SK-N-SH (cell line): ENCODE results near the gene ZBTB26. TPM values are rescaled to one million over a fixed set of nuclear protein-coding genes. Genes with fewer than 3 reads are reported as not detected.
"Not testable (repeated sequence)": the region's sequence is repeated elsewhere in the genome, so short reads cannot be mapped to it uniquely, and the experiment has no call there.

ENCODE experiments used
- CTCF ChIA-PET: fragments of 300-600, 350-600 bp; formaldehyde crosslinking; extraction: SDS; loops from one replicate; lab custom pipeline; 2021; lab: Yijun Ruan, JAX
- POLR2A ChIA-PET: fragments of 350-600 bp; sonication (Branson Sonifier 250); formaldehyde crosslinking; extraction: SDS; loops from one replicate; lab custom pipeline; 2020; ENCODE audit warnings: antibody characterized with exemption, inconsistent platforms; lab: Yijun Ruan, JAX
- DNase-seq: peaks from one replicate; pipeline ENCODE4 v3.0.0; 2012
- H2AFZ ChIP-seq: fragments of 200-600 bp; sonication (generic); 2 replicates; pipeline ENCODE4 v1.8.1; 2016; ENCODE audit warnings: antibody characterized with exemption, mild to moderate bottlenecking, low read depth
- H3F3A ChIP-seq: fragments of 200-600 bp; sonication (generic); replicated peaks from 2 replicates; pipeline ENCODE3; 2016; ENCODE audit warnings: antibody characterized with exemption, mild to moderate bottlenecking; ENCODE audit not compliant: insufficient read depth
- H3K27ac ChIP-seq, 2 experiments: fragments of 200-500 bp in 1 of 2; fragments of 200-600 bp in 1 of 2; sonication (Bioruptor generic) in 1 of 2; sonication (generic), shearing (Covaris generic) in 1 of 2; 2 replicates each; pipeline versions ENCODE4 v1.5.1 to v1.6.1; 2014 to 2016; ENCODE audit warnings: low read depth in 2 of 2, inconsistent platforms in 1 of 2, low read length in 1 of 2, mild to moderate bottlenecking in 1 of 2, mixed read lengths in 1 of 2
- H3K27me3 ChIP-seq: fragments of 200-600 bp; sonication (generic), shearing (Covaris generic); 2 replicates; pipeline ENCODE4 v1.6.1; 2016; ENCODE audit warnings: mixed run types; ENCODE audit not compliant: insufficient read depth
- H3K36me3 ChIP-seq, 2 experiments: fragments of 200-500 bp in 1 of 2; fragments of 200-600 bp in 1 of 2; sonication (Bioruptor generic) in 1 of 2; sonication (generic) in 1 of 2; replicated peaks in 1 of 2; 2 replicates each; pipeline versions ENCODE3 to v1.5.1; 2014 to 2016; ENCODE audit warnings: low read length in 1 of 2, mild to moderate bottlenecking in 1 of 2; ENCODE audit not compliant: insufficient read depth in 2 of 2, control insufficient read depth in 1 of 2
- H3K4me1 ChIP-seq, 2 experiments: fragments of 200-500 bp in 1 of 2; fragments of 200-600 bp in 1 of 2; sonication (Bioruptor generic) in 1 of 2; sonication (generic), shearing (Covaris generic) in 1 of 2; 2 replicates each; pipeline versions ENCODE4 v1.5.1 to v1.6.1; 2014 to 2016; ENCODE audit warnings: low read depth in 1 of 2, low read length in 1 of 2, mixed run types in 1 of 2; ENCODE audit not compliant: insufficient read depth in 2 of 2, control insufficient read depth in 1 of 2
- H3K4me2 ChIP-seq: fragments of 200-600 bp; sonication (generic), shearing (Covaris generic); 2 replicates; pipeline ENCODE4 v1.6.1; 2017; ENCODE audit warnings: mixed run types
- H3K4me3 ChIP-seq, 2 experiments: fragments of 200-500 bp in 1 of 2; fragments of 200-600 bp in 1 of 2; sonication (Bioruptor generic) in 1 of 2; sonication (generic), shearing (Covaris generic) in 1 of 2; 2 replicates each; pipeline versions ENCODE4 v1.5.1 to v1.8.1; 2014 to 2016; ENCODE audit warnings: low read depth in 2 of 2, inconsistent platforms in 1 of 2, low read length in 1 of 2, mild to moderate bottlenecking in 1 of 2, mixed read lengths in 1 of 2, moderate library complexity in 1 of 2
- H3K79me2 ChIP-seq: fragments of 200-600 bp; sonication (generic); 2 replicates; pipeline ENCODE4 v1.8.1; 2017; ENCODE audit warnings: mild to moderate bottlenecking; ENCODE audit not compliant: insufficient read depth
- H3K9ac ChIP-seq: fragments of 200-600 bp; sonication (generic); 2 replicates; pipeline ENCODE4 v1.6.1; 2017; ENCODE audit warnings: mixed run types
- H3K9me2 ChIP-seq: fragments of 200-600 bp; sonication (generic); 2 replicates; pipeline ENCODE4 v1.6.1; 2017; ENCODE audit warnings: mixed run types
- H3K9me3 ChIP-seq: fragments of 200-600 bp; sonication (generic); 2 replicates; pipeline ENCODE4 v1.6.1; 2017; ENCODE audit warnings: mixed run types, mild to moderate bottlenecking, moderate library complexity
- H4K20me1 ChIP-seq: fragments of 200-600 bp; sonication (generic); 2 replicates; pipeline ENCODE4 v1.6.1; 2017; ENCODE audit warnings: mild to moderate bottlenecking, mixed run types; ENCODE audit not compliant: insufficient read depth
- CHD2 ChIP-seq: fragments of 150-350 bp; IDR thresholded peaks from 2 replicates; pipeline ENCODE4 v1.6.1; 2018; ENCODE audit warnings: low read length; ENCODE audit not compliant: partially characterized antibody
- EP300 ChIP-seq, 2 experiments: IDR thresholded peaks; 2 replicates each; pipeline versions ENCODE4 v1.4.0 to v1.6.1; 2012; ENCODE audit warnings: borderline replicate concordance in 1 of 2, low read depth in 1 of 2, low read length in 1 of 2
- EZH2phosphoT487 ChIP-seq: fragments of 200-600 bp; sonication (generic); IDR thresholded peaks from 2 replicates; pipeline ENCODE4 v1.6.1; 2017; ENCODE audit warnings: low read depth, mixed run types, mild to moderate bottlenecking, antibody characterized with exemption, moderate library complexity, borderline replicate concordance
- FOSL2 ChIP-seq: IDR thresholded peaks from 2 replicates; pipeline ENCODE4 v1.4.0; 2012; ENCODE audit warnings: low read depth, mild to moderate bottlenecking, moderate library complexity, borderline replicate concordance
- FOXJ3 ChIP-seq: sonication (generic); formaldehyde crosslinking; IDR thresholded peaks from 2 replicates; pipeline ENCODE4 v1.5.1; 2020; ENCODE audit warnings: mild to moderate bottlenecking, missing genetic modification reagents
- FOXM1 ChIP-seq: IDR thresholded peaks from 2 replicates; pipeline ENCODE4 v1.4.0; 2012; ENCODE audit warnings: low read depth, mild to moderate bottlenecking
- MAX ChIP-seq: IDR thresholded peaks from 2 replicates; pipeline ENCODE4 v1.4.0; 2012; ENCODE audit warnings: low read depth
- NFIC ChIP-seq: IDR thresholded peaks from 2 replicates; pipeline ENCODE4 v1.4.0; 2012; ENCODE audit warnings: borderline replicate concordance
- PBX3 ChIP-seq: IDR thresholded peaks from 2 replicates; pipeline ENCODE4; 2012
- POLR2AphosphoS5 ChIP-seq: IDR thresholded peaks from 2 replicates; pipeline ENCODE4 v1.6.1; 2012; ENCODE audit warnings: low read depth, low read length
- RAD21 ChIP-seq: IDR thresholded peaks from 2 replicates; pipeline ENCODE4 v1.6.1; 2012; ENCODE audit warnings: mild to moderate bottlenecking, low read length
- REST ChIP-seq: IDR thresholded peaks from 2 replicates; pipeline ENCODE4 v1.6.1; 2012; ENCODE audit warnings: mild to moderate bottlenecking, low read depth, low read length, moderate library complexity
- SIN3A ChIP-seq: IDR thresholded peaks from 2 replicates; pipeline ENCODE4 v1.6.1; 2012; ENCODE audit warnings: low read depth, mild to moderate bottlenecking, low read length, moderate library complexity, borderline replicate concordance
- USF1 ChIP-seq: IDR thresholded peaks from 2 replicates; pipeline ENCODE4 v1.4.0; 2012; ENCODE audit warnings: low read depth, borderline replicate concordance
- USF2 ChIP-seq: fragments of 150-350 bp; IDR thresholded peaks from 2 replicates; pipeline ENCODE4 v1.6.1; 2017; ENCODE audit warnings: antibody characterized with exemption, low read length, low read depth, borderline replicate concordance
- WGBS: methylation state at CpG from one replicate; pipeline ENCODE4 v1.1.6; 2017; ENCODE audit warnings: low lambda C conversion rate; 5-methylcytosine and 5-hydroxymethylcytosine counted together
- polyA plus RNA-seq, 3 experiments: library from polyadenylated mRNA; depleted of rRNA; stranded (reverse); fragments of >200 nt; gene quantifications; 2 replicates each; pipeline ENCODE4 v1.2.3, GENCODE V29; 2012

Gene ZBTB26
- polyA plus RNA-seq, 1 of the 3 experiments (the other 2 are of a cell fraction), result 3.9 TPM

- Histone ChIP-seq H3K4me3 (peak overlapping the region; percentile 72 to 93), H3K9me2 (no peaks in the 10 kb centered on the region), H3K36me3 (peaks cover 42 to 47% of the 10 kb centered on the region in 2 experiments), H4K20me1 (no peaks in the 10 kb centered on the region), H3K4me1 (peaks cover 0 to 7% of the 10 kb centered on the region in 2 experiments; a peak in 2 of 4 replicates), H3K9me3 (no peaks in the 10 kb centered on the region), H2AFZ (peak overlapping the region; percentile 86), H3K4me2 (peak overlapping the region; percentile 67), H3K79me2 (peaks cover 60% of the 10 kb centered on the region), H3F3A (peaks cover 44% of the 10 kb centered on the region), H3K9ac (peak overlapping the region; percentile 78), H3K27ac (peak overlapping the region; percentile 86 to 96), H3K27me3 (no peaks in the 10 kb centered on the region)
- under 1% methylated on average over 9 of the region's 9 CpGs for WGBS
- DNase-seq, result no peak
- ChIA-PET POLR2A (interaction anchor here (1.4 to 2.5 kb wide), 3 partner anchors 18 to 84 kb away, joined by 4 to 18 read pairs (median 14); partner anchors contain the start of genes PDCL, RABGAP1 and ZBTB26), CTCF (interaction anchor here (0.8 to 1.8 kb wide), 3 partner anchors 17 to 78 kb away, joined by 3 to 5 read pairs (median 5); partner anchors contain the start of gene ZBTB26)
- no peak for TF ChIP-seq FOSL2
- TF ChIP-seq SIN3A, result no peak
- no peak for TF ChIP-seq USF1
- TF ChIP-seq CHD2, result no peak
- TF ChIP-seq FOXJ3 (CRISPR knock-in tag), result no peak
- no peak for TF ChIP-seq RAD21
- TF ChIP-seq PBX3, result no peak
- TF ChIP-seq MAX, result no peak
- TF ChIP-seq NFIC, result no peak
- no peak for TF ChIP-seq EP300 (IDR thresholded peaks at IDR 0.05; ENCODE audit: borderline replicate concordance in 1 of 2, low read depth in 1 of 2, low read length in 1 of 2)
- no peak for TF ChIP-seq FOXM1
- TF ChIP-seq USF2, result no peak
- TF ChIP-seq REST, result no peak
- no peak for TF ChIP-seq EZH2phosphoT487
- TF ChIP-seq POLR2AphosphoS5, result no peak
Measured at GRCh38 chr9:122912671-122912963, 18.7 kb downstream of the ZBTB26 start.

- H4K20me1 ChIP-seq, POLR2A ChIA-PET, CTCF ChIA-PET, H3K4me1 ChIP-seq, H3K9me3 ChIP-seq, DNase-seq, H3K9me2 ChIP-seq, H3K4me3 ChIP-seq, H3K27me3 ChIP-seq: not testable (repeated sequence)
- Histone ChIP-seq H2AFZ (peak overlapping the region; percentile 69), H3K79me2 (peaks cover 66% of the 10 kb centered on the region), H3K27ac (peak overlapping the region; percentile 78 to 89; a peak in 3 of 4 replicates), H3K36me3 (peaks cover 33 to 37% of the 10 kb centered on the region in 2 experiments), H3K4me2 (peak overlapping the region; percentile 65; the same call in 1 of the 2 replicates), H3K9ac (peak overlapping the region; percentile 59; the same call in 1 of the 2 replicates), H3F3A (peaks cover 26% of the 10 kb centered on the region)
- WGBS, result 95% methylated on average over 16 of the region's 16 CpGs
Measured at GRCh38 chr9:122906122-122906521, 25.2 kb downstream of the ZBTB26 start.
